ENCODE measurements around the gene TENM3.

Gene TENM3

DNA sequence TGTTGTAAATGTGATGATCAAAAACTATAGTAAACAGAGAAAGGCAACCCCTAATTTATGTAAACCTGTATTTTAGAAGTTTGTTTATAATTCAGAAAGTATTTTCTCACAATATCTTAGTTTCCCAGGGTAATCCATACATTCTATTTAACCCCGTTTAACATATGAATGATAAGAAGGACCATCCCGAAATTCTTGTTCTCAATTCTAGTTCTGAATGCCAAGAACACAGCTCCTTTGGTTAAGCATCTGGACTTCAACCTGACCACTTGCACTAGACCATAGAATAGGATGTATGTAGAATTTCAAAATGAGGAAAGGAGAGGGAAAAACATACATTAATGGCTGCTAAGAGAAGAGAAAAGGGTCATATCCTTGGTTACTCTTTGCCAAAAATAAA lies 227.0 kb downstream of the TENM3 start:
- DNase-seq, result no peak

DNA sequence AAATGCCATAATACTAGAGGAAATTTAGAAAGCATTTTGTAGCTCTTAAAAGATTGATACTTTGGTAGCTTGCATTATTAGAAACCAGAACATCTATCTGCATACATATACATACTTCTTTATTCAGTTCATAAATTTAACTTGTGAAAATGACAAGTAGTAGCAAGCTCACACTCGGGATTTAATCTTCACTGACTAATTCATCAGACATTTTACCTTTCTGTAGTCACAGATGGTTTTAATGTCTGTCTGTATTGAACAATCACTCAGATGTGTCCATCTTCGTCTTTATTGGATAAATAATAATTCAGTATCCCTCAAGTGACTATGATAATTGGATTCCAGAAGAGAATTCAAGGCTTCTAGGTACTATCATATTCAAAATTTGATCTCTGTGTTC lies 232.3 kb downstream of the TENM3 start:
- DNase-seq, result no peak

GRCh38 chr4:182478475-182478874 lies 235.3 kb downstream of the TENM3 start:
- no peak for DNase-seq

GRCh38 chr4:182483685-182484084 lies 240.5 kb downstream of the TENM3 start:
- no peak for DNase-seq

- DNase-seq, result no peak
Measured at GRCh38 chr4:182486881-182487280, 243.7 kb downstream of the TENM3 start.

GRCh38 chr4:182488896-182489295 lies 245.7 kb downstream of the TENM3 start:
- no peak for DNase-seq

GRCh38 chr4:182489607-182490006 lies 246.4 kb downstream of the TENM3 start:
- no peak for DNase-seq

- no peak for DNase-seq
Measured at GRCh38 chr4:182491719-182492118, 248.5 kb downstream of the TENM3 start.

DNA sequence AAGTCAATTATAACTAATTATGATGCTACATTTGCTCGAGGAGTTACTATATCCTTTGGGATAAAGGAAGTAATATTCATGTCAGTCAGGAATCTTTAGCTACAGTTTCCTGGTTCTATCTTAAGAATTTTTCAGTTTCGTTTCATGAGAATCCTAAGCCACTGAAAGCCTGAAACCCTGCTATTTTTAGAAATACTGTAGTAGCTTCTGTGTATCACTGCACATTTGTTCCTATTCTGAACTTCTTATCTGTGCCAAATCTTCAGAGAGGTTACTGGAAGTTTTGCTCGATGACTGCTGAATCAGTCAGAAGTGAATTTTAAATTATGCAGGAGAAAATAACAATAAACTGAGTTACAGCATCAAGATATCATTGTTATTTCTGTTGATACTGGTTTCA lies 249.2 kb downstream of the TENM3 start:
- DNase-seq, result no peak

- DNase-seq, result no peak
Measured at GRCh38 chr4:182493377-182493776, 250.2 kb downstream of the TENM3 start.

DNA sequence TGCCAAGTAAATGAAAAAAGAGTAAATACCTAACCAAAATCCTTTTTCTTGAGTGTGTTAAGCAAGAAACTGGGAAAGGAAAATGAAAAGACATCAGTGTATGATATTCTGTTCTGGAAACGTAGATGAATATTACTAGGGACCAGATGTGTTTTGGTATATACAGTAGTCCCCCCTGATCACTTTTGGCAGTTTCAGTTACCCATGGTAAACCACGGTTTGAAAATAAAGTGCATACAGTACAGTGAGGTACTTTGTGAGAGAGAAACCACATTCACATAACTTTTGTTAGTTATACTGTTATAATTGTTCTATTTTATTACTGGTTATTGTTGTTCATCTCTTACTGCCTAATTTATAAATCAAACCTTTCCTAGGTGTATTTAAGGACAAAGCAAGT lies 250.9 kb downstream of the TENM3 start:
- no peak for DNase-seq

DNA sequence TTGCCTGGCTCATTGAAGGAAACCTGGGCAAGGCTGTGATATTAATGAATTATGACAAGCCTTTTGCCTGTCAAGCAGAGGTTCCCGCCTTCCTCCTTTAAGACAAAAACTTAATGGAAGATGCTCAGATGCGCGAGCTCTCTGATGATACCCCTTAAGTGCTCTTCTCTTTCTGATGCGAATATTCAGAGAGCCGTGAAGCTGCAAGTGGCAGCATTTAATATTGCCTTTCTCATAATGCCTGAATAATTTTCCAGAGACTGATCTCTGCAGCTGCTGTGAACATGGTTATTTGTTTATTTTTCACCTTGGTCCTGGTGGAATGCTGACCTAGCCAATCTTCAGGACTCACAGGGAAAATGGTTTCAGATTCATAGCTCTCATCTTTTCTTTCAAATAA lies 251.8 kb downstream of the TENM3 start:
- DNase-seq, result no peak

GRCh38 chr4:182495645-182496385 lies 252.6 kb downstream of the TENM3 start:
- DNase-seq, result no peak

GRCh38 chr4:182496408-182496807 lies 253.2 kb downstream of the TENM3 start:
- DNase-seq, result no peak

GRCh38 chr4:182502064-182502463 lies 258.9 kb downstream of the TENM3 start:
- DNase-seq, result no peak

- no peak for DNase-seq
Measured at GRCh38 chr4:182504463-182504862, 261.3 kb downstream of the TENM3 start.

GRCh38 chr4:182507805-182508204 lies 264.6 kb downstream of the TENM3 start:
- DNase-seq, result no peak

DNA sequence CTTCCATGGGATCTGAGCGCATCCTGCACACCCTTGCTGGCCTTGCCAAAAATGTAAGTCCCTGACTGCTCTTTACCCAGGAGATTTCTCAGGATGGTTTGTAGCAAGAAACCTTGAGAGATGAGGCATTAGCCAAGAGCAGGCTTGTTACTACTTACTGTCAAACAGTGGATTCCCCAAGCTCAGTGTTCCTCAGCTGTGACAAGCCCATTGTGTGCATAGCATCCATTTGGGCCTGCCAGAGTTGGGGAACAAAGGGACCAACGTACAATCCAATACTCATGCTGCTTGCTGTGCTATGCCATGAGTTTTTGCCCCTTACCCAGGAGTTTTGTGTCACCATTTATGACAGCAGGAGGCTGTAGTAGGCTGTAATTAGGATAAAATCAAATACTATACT lies 267.6 kb downstream of the TENM3 start:
- no peak for DNase-seq

DNA sequence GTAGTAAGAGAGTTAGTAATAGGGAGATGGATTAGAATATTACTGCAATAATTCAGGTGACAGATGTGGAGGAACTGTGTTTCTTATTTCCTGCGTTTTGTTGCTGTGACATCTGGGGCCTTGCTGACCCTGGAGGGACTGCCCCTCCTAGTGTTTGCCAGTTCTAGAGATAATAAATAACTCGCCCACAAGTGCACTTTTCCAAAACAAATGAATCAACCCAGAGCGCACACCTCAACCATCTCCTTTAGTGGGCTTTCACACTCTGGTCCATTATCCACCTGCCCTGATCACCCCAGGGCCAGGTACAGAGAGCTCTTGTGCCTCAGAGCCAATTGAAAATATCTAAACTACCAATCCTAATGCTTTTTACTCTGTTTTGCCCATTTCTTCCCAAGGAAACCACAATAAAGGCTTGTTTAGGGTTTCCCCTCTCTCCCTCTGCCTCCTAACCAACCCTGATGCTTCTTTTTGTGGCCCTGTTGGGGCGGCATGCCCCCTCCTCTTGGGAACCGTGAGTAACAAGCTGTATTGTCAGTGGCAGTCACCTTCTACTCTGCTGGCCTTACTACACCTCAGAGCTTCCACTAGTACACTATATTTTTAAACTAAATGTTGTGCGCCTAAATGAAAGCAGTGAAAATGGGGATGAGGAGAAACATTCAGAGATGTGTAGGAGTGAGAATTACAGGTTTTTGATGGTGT lies 270.5 kb downstream of the TENM3 start:
- no peak for DNase-seq

- no peak for DNase-seq
Measured at GRCh38 chr4:182518421-182518820, 275.2 kb downstream of the TENM3 start.

- DNase-seq, result no peak
Measured at GRCh38 chr4:182519528-182519927, 276.3 kb downstream of the TENM3 start.

DNA sequence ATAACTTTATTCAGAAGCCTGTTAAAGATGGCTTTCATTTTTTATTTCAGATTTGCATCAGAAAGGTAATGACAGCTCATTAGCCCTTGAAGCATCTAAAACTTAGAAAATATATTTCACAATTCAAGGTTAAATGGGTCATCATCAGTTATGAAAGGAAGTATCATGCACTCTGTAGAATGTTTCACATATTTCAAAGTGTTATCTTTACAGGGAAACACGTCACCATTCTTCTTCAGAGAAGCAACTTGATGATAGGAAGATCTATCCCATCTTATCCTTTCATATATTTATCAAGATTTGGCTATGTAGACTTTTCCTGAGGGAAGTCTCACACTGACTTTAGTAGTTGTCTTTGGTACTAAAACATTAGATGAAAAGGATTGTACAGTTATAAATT lies 277.8 kb downstream of the TENM3 start:
- DNase-seq, result no peak

- DNase-seq, result no peak
Measured at GRCh38 chr4:182528819-182529218, 285.6 kb downstream of the TENM3 start.

- DNase-seq, result no peak
Measured at GRCh38 chr4:182530451-182530850, 287.2 kb downstream of the TENM3 start.
